HUDEP-2 (cell line): ENCODE results near the gene XPO5.

Source experiments
- DNase-seq, 76 experiments: peaks; one replicate each; lab custom pipeline; 2025; ENCODE audit not compliant: unreplicated experiment in 76 of 76; lab: John Stamatoyannopoulos, UW

XPO5 gene

DNA sequence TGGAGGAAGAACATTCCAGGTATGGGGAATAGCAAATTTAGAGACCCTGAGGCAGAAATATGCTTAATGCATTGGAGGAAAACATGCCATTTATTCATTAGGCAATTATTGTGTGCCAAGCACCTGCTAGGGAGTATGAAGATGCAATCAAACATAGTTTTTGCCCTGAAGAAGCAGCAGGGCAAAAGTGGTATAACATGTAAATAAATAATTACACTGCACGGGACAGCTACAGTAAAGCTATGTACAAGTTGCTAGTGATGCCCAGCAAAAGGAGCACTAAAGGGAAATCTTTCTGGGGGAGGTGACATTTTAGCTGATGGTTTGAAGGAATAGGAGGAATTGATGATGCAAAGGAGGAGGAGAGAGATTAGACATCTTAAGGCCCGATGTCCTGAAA lies 99.1 kb downstream of the XPO5 start:
- DNase-seq = peak in 1 of 76 experiments; percentile 12

DNA sequence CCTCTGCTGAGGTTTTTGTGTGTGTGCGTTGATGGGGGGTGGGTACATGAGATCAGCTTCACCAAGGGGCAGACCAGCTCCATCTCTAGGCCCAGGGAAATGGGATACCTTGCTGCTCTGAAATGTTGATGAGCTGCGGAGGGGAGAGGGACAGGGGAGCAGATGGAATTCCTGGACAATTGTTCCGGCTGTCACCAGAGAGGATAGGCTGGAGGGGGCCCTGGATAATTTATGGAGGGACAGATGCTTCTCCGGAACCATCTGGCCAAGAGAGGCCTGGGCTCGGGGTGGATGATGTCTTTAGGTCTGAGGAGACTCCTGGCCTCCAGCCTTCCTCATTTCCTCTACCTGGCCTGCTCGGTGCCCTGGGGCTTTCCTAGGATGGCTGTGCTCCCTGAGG lies 100.3 kb downstream of the XPO5 start:
- no peak for DNase-seq

DNA sequence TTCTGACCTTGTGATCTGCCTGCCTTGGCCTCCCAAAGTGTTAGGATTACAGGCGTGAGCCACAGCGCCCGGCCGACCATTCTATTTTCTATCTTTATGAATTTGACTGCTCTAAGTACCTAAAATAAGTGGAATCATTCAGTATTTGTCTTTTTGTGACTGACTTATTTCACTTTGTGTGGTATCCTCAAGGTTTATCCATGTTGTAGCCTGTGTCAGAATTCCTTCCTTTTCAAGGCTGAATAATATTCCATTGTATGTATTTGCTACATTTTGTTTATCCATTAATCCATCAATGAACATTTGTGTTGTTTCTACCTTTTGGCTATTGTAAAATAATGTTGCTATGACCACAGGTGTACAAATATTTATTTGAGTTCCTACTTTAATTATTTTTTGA lies 103.3 kb downstream of the XPO5 start:
- DNase-seq = no peak
